DMS79 treated with DMSO at 0.1 percent for 48 hours (cell line): ENCODE data around the gene HOXC10.

Source experiments
- DNase-seq: peaks from one replicate; lab custom pipeline; 2025; lab: John Stamatoyannopoulos, UW

The HOXC10 gene

DNA sequence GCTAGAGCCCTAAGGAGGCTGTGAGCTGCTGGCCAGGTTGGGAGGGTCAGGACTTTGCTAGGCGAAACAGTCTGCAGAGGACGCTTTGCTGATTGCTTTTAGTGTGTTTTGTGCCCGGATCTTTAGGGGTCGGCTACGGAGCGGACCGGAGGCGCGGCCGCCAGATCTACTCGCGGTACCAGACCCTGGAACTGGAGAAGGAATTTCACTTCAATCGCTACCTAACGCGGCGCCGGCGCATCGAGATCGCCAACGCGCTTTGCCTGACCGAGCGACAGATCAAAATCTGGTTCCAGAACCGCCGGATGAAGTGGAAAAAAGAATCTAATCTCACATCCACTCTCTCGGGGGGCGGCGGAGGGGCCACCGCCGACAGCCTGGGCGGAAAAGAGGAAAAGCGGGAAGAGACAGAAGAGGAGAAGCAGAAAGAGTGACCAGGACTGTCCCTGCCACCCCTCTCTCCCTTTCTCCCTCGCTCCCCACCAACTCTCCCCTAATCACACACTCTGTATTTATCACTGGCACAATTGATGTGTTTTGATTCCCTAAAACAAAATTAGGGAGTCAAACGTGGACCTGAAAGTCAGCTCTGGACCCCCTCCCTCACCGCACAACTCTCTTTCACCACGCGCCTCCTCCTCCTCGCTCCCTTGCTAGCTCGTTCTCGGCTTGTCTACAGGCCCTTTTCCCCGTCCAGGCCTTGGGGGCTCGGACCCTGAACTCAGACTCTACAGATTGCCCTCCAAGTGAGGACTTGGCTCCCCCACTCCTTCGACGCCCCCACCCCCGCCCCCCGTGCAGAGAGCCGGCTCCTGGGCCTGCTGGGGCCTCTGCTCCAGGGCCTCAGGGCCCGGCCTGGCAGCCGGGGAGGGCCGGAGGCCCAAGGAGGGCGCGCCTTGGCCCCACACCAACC, 44.8 kb downstream of the HOXC10 start:
- no peak for DNase-seq

DNA sequence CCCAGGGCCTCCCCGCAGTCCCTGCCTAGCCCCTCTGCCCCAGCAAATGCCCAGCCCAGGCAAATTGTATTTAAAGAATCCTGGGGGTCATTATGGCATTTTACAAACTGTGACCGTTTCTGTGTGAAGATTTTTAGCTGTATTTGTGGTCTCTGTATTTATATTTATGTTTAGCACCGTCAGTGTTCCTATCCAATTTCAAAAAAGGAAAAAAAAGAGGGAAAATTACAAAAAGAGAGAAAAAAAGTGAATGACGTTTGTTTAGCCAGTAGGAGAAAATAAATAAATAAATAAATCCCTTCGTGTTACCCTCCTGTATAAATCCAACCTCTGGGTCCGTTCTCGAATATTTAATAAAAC, 45.5 kb downstream of the HOXC10 start:
- no peak for DNase-seq

DNA sequence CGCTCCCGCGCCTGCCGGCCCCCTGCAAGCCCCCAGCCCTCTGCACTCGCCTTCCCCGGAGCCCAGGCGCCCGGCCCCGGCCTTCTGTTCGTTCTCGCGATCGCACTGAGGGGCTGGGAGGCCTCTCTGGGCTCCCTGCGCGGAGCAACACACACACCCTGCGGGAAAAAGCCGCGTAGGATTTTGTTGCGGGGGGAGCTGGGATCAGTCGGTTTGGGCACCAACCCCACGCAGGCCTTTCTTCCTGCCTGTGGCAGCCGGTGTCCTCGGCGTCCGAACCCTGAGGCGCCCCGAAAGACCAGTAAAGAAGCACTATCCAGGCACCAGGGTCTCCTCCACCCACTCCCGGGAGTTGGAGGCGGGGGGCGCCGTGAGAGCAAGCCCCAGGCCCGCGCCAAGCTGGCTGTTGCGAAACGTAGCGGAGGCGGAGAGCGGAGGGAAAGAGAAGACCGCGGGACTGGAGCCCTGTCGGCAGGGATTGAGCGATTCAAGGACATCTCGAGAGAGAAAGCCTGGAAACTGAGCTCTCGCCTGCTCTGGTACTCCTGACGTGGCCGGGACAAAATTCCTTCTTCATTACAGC, 46.0 kb downstream of the HOXC10 start:
- no peak for DNase-seq

DNA sequence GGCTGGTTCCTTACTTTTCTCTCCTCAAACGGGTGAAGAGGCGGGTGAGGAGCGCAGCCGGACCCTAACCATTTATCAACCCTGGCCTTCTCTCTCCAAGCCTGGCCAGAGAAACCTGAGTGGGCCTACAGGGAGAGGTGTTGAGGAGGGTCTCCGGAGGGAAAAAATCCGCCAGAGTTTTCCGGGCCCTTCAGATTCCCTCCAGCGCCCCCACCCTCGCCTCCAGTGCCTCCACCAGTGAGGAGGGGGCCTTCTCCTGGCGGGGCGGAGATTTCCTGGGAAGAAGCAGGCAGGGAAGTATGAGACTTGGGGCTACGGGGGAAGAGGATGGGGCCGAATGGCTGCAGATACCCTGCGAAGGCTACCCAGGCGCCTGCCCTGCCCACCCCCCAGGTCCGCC, 46.5 kb downstream of the HOXC10 start:
- DNase-seq, result no peak

DNA sequence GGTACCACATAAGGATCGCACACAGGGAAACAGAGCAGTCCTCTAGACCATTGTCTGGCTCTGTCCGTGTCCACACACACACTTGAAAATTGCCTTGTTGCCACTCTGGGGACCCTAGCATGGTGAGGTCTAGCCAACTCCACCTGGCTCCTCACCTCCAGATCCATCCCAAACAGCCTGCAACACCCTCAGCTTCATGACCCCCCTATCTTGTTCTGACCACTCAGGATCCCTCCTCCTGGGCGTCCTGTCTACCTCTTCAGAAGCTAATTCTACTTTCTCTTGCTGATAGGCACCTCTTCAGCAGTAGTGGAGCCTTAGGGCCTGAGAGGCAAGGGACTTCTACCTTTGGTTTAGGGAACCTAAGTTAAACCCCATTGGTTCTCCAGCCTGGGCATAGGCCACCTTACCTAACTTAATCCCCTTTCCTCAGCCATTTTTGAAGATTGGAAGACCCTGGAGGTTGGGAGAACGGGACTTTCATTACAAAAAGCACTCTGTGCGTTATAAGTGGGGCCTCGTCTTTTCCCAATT, 47.2 kb downstream of the HOXC10 start:
- DNase-seq, result no peak

DNA sequence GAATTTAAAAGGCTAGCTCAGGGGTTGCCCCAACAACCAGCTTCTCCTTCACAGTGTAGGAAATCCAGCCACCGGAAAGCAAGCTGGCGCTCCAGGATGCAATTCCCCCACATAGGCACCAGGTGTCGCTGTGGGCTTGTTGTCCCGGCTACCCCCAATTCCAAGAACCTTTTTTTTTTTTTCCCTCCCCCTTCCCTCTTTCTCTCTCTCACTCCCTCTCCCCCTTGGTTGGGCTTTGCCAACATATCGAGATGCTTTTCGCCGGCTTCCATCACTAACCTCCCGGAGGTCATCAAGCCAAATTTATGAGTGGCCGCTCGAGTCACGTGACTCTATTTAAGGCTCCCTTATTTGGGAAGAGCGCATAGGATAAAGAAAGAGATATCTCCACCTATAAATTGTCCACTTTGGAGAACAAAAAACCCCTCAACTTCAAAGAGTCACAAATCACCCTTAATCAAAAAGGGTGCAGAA, 47.7 kb downstream of the HOXC10 start, which contains the start of gene HOXC5:
Gene HOXC5 (plus strand): TSS at position 424 of the 474 bp plus-strand sequence. CDS start 73 bp downstream, outside the sequence.
- DNase-seq, result peak; percentile 57

DNA sequence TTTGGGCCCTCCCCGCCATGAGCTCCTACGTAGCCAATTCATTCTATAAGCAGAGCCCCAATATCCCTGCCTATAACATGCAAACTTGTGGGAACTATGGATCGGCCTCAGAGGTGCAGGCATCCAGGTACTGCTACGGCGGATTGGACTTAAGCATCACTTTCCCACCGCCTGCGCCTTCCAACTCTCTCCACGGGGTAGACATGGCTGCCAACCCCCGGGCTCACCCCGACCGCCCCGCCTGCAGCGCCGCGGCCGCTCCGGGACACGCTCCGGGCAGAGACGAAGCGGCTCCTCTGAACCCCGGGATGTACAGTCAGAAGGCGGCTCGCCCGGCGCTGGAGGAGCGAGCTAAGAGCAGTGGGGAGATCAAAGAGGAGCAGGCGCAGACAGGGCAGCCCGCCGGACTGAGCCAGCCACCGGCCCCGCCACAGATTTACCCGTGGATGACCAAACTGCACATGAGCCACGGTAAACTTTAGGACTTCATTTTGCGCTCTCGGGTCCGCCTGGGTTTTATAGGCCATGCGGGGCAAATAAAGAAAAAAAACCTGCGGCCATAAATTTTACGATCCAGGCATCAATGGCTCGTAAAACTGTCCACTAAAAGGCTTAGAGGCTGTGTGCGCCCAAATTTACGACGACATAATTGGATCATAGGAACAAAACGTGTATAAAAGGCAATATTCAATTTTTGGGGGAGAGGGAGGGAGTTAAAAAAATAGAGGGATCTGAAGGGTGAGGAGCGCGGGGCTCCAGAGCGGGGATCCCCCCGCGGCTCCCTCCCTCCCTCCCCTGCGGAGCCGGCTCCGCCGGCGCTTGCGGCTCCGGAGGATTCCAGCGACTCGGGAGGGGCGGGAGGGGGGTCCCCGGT, 48.4 kb downstream of the HOXC10 start:
- peak; percentile 29 for DNase-seq

DNA sequence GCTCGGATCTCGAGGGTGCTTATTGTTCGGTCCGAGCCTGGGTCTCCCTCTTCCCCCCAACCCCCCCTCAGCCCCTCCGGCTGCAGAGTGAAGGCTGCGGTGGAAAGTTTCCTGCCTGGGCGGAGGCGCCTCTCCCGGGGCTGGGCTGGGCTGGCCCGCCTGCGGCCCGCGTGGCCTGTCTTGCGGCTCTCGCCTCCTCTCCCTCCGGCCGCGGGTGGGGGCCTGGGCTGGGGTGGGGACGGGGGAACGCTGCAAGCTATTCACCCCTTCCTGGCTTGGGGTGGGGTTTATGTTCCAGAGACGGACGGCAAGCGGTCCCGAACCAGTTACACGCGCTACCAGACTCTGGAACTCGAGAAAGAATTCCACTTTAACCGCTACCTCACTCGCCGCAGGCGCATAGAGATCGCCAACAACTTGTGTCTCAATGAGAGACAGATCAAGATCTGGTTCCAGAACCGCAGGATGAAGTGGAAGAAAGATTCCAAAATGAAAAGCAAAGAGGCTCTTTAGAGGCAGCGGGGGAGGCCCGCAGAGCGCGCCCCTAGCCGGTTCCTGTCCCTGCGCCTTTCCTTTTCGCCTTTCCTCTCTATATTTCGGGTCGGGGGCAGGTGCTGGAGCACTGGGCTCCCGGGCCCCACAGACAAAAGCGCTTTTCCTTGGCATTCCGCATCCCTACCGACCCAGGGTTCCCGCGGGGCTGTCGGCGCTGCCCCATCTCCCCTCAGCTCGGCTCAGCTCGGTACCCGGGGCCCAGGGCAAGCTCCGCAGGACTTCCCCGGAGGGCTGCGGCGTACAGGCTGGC, 49.2 kb downstream of the HOXC10 start:
- no peak for DNase-seq

DNA sequence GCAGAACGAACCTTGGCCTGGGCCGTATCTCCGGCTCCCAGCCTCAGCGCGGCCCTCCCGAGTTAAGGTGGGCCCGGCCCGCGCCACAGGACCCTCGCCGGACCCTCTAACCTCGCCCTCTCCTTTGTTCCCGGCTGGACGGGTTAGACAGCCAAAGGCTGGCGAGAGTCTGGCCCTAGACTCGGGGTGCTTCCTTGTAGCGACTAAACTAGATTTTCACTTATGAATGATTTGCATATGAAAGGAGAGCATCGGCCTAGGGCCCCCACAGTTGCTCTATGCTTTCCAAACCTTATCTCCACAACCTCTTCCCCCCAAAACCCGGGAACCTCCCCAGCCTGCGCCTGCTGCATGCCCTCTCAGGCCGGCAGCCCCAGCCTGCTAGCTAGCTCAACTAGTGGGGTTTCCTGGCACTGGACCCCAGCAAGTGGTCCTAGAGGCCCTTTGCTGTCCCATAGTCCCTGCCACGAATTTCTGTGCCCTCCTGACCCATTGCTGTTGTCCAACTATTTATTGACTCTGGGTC, 49.9 kb downstream of the HOXC10 start:
- no peak for DNase-seq

DNA sequence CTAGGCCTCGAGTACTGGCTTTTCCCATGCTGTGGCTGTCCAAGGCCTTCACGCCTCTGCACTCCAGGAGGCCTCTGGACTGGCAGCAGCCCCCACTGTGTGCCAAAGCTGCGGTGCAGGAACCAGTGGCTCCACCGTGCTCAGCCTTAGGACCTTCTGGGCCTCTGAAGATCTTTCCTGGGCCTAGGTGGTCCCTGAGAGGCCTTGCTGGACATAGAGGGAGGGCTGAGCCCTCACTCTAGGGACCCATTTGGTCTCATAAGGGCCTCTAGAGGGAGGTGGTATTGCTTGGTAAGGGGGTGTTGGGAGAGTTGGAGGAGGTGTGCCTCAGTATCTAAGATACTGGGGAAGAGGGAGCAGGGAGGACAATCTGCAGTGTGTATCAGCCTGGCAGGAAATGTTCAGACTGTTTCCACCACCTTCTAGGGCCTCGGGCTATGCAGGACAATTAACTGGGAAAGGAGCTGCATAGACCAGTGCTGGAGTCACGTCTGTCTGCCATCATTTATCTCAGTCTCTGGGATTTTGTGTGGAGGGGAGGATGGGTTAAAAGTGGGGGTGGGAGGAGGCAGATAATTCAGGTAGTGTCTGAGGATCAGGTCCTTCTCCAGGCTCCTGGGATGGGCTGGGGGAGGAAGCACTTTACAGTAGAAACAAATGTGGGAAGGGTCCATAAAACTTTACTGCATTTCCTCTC, 50.8 kb downstream of the HOXC10 start:
- no peak for DNase-seq

DNA sequence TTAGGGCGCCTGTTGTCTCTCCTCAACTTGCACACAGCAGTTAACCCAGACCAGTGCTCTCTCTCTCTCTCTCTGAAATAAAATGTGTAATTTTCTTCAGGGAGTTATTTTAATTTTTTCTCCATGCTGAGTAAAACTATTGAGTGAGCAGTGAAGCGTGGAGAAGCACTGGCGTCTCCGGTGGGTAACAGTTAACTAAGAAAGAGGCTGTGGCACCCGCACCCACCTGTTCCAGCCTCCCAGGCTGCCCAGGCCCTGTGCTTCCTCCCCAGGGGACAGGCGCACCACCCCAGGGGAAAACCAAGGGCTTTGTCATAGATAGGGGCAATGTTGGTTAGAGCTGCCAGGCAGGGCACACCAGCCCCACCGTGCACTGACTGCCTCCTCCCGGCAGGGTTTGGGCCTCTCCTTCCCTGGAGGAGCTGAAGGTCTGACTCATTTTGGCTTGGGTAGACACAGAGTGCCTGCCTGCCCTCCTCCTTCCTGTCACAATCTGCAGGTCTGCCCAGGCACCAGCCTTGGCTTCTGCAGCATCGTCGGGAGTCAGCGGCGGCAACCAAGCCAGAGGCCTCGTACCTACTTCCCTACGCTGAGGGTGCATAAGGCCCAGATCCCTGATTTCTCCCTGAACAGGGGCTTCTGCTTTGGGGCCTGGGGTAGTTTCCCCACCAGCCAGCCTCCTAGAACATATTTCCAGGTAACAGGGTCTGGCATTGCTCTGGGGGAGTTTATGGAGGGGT, 51.8 kb downstream of the HOXC10 start:
- peak; percentile 61 for DNase-seq

DNA sequence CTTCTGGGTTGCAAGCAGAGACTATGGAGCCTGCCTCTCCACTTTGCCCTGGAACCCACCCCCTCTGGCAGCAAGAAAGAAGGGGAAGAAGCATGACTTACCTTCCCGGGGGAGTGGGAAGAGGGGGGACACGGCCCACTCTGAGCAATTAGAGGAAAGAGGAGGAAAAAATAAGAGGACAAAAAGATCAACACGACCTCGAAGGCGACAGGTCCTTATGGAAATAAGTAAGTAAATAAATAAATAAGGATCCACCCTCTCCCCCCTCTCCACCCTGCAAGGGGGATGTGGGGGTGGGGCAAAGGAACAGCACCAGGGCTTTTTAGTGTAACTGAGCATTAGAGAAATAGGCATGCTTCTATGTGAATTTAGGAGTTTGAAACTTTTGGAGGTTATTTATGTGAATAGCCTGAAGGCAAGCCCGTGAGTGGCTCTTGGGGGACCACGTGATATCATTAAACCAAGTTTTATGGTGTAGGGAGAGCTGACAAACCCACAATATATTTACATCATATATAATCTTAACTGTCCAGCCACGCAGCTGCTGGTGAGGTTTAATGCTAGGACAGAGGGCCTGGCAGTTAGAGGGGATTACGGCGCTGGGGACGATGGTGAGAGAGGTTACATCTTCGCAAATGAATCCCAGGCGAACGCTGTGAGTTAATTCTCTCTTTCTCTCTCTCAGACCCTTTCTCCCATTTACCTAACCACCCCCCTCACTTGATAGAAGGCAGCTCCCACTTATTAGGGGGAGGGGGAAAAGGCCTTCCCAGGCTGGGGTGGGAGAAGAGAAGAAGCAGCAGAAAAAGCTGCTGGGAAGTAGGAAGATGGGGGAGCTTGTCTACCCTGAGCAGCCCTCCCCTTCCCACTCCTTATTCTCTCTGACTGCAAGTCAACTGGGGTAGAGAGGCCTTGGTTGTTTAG, 52.7 kb downstream of the HOXC10 start:
- no peak for DNase-seq

DNA sequence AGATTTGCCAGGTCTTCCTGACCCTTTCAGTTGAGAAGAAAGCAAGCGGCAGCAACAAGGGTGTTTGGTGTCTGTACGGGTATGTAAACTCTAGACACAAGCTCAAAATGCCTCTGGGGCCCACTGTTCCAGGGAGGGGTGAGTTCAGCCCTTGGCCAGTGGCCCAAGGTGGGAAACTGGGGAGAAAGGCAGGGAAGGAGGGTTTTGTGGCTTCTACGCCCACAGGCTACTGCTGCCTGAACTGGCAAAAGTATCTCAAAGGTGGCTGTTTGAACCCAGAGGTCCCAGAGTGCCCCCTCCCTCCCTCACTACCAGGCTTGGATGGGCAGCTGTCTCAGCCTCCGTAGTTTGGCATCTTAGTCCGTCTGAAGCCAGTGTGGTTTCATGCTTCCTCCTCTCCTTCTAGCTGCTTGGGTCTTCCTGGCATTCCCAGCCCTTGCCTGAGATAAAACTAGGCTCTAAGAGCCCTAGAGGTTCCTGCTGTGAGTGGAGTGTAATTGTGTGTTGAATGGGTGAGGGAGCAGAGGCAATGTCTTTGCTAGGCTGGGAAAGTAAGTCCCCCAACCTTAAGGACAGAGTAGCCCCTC, 53.4 kb downstream of the HOXC10 start:
- peak; percentile 29 for DNase-seq

DNA sequence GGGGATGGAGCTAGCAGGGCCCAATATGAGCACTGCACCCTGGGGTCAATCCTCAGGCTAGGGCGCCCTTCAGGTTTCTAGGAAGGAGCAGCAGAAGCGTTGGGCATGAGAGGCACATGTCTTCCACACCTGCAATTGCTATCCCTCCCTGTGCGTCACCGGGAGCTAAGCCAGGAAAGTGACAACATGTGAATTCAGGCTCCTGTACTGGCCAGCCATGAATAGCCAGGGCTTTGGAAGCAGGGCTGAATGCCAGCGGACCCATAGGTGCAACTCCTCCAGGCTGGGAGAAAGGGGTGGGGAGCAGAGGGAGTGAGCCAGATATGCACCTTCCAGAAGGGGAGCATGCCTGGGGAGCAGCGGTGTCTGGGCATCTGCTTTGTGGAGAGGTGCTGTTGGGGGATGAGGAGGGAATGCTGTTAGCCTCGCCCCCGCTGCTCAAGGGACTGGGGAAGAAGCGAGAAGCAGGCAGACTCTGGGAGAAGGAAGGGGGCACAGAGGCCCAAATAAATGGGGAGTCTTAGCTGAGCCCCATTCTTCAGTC, 54.0 kb downstream of the HOXC10 start:
- DNase-seq, result peak; percentile 26

DNA sequence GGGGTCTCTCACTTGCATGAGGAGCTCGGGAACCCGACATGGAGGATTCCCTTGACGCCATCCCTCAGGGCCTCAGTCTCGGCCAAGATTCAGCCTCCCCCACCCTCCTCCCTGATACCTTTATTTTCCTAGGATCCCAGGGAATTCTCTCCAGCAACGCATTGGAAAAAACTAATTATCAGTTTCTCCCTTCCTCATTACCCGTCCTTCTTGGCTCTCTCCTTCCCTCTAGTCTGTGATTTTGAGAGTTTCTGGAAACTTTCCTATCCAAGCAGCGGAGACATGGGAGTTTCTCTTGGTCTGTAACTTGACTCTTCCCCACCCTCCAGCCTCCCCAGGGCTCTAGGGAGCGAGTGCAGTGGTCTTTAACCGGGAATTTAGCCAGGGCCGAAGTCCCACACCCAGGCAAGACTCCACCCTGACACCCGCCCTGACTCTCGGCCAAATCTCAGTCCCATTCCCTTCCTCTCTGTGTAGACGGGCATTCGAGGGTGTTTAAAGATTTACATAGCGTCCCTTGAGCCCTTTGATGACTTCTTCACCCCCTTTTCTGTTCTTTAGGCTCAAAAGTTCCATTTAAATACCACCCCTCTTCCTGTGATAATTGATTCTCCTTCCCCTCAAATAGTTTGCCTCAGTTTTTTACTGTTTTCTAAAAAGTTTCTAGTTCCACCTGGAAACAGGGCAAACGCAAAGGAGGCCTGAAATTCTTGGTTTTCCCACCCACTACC, 54.6 kb downstream of the HOXC10 start:
- DNase-seq, result no peak
